LNCaP clone FGC (cell line): ENCODE measurements around the gene C17orf50.

Source experiments
- DNase-seq: peaks from one replicate; pipeline ENCODE4 v3.0.0-alpha.2; 2011; ENCODE audit warnings: low read depth
- H3K4me3 ChIP-seq: 2 replicates; pipeline ENCODE4 v1.5.1; 2011; ENCODE audit warnings: mild to moderate bottlenecking, low read depth, low read length, control low read depth
- CTCF ChIP-seq: IDR thresholded peaks from 2 replicates; pipeline ENCODE4 v1.5.1; 2012; ENCODE audit warnings: mild to moderate bottlenecking; ENCODE audit not compliant: control insufficient read depth, insufficient read depth; ENCODE audit errors: extremely low read depth

C17orf50 gene

GRCh38 chr17:35717475-35717874, 43.2 kb upstream of the C17orf50 start:
- DNase-seq, result no peak
- H3K4me3 ChIP-seq, result no peak overlapping the region
- no peak for TF ChIP-seq CTCF

GRCh38 chr17:35723735-35724134, 37.0 kb upstream of the C17orf50 start:
- H3K4me3 ChIP-seq, result no peak overlapping the region
- DNase-seq, result no peak
- TF ChIP-seq CTCF, result no peak

- no peak for TF ChIP-seq CTCF
- no peak for DNase-seq
- no peak overlapping the region for H3K4me3 ChIP-seq
These were observed 35.6 kb upstream of the C17orf50 start for GRCh38 chr17:35725058-35725457.

GRCh38 chr17:35725802-35726126, 34.9 kb upstream of the C17orf50 start:
- no peak for DNase-seq
- no peak for TF ChIP-seq CTCF
- no peak overlapping the region for H3K4me3 ChIP-seq

GRCh38 chr17:35726127-35726952, 34.3 kb upstream of the C17orf50 start:
- no peak for DNase-seq
- H3K4me3 ChIP-seq, result no peak overlapping the region
- no peak for TF ChIP-seq CTCF

- DNase-seq, result no peak
- TF ChIP-seq CTCF, result no peak
- no peak overlapping the region for H3K4me3 ChIP-seq
These were observed 33.7 kb upstream of the C17orf50 start for GRCh38 chr17:35726953-35727460.

- DNase-seq, result no peak
- H3K4me3 ChIP-seq, result no peak overlapping the region
- TF ChIP-seq CTCF, result no peak
These were observed 33.1 kb upstream of the C17orf50 start for GRCh38 chr17:35727635-35728034.
